Heart right ventricle (tissue), 16 donors: ENCODE measurements around the gene HOXA2. TPM values are rescaled to one million over a fixed set of nuclear protein-coding genes. Genes with fewer than 3 reads are reported as not detected.

Experiments used
- ATAC-seq, 8 donors: fragments of 200-7000 bp; cut with Tn5 transposase; one replicate each; pipeline ENCODE4 v1.9.1; 2020; ENCODE audit warnings: mild to moderate bottlenecking in 8 of 8, moderate library complexity in 8 of 8, moderate number of reproducible peaks in 1 of 8
- DNase-seq, 2 donors: peaks; one replicate each; pipeline ENCODE4 v3.0.0-alpha.2; 2020
- H3K27ac ChIP-seq, 10 donors: fragments of 200-600 bp; sonication (generic) in 2 of 10; one replicate each; pipeline versions ENCODE4 v1.5.0 to v1.8.0; 2020 to 2022; ENCODE audit warnings: mild to moderate bottlenecking in 3 of 10
- H3K27me3 ChIP-seq, 7 donors: fragments of 200-600 bp; one replicate each; pipeline ENCODE4 v1.8.0; 2021 to 2022; ENCODE audit warnings: mild to moderate bottlenecking in 2 of 7
- H3K36me3 ChIP-seq, 9 donors: fragments of 200-600 bp; sonication (generic) in 1 of 9; one replicate each; pipeline versions ENCODE4 v1.5.0 to v1.8.0; 2020 to 2022; ENCODE audit warnings: mild to moderate bottlenecking in 2 of 9
- H3K4me1 ChIP-seq, 9 donors: fragments of 200-600 bp; sonication (generic) in 1 of 9; one replicate each; pipeline versions ENCODE4 v1.5.0 to v1.8.0; 2020 to 2022; ENCODE audit warnings: mild to moderate bottlenecking in 4 of 9
- H3K4me3 ChIP-seq, 10 donors: fragments of 200-600 bp; sonication (generic) in 2 of 10; one replicate each; pipeline versions ENCODE4 v1.5.0 to v1.8.0; 2020 to 2022; ENCODE audit warnings: mild to moderate bottlenecking in 7 of 10, moderate library complexity in 2 of 10
- H3K9me3 ChIP-seq, 11 donors: fragments of 200-600 bp in 10 of 11; sonication (generic) in 2 of 11; one replicate each; pipeline versions ENCODE4 v1.5.0 to v1.8.0; 2013 to 2022; ENCODE audit warnings: mild to moderate bottlenecking in 2 of 11, control low read depth in 1 of 11, moderate library complexity in 1 of 11
- CTCF ChIP-seq, 9 donors: fragments of 200-600 bp; sonication (generic) in 2 of 9; IDR thresholded peaks; one replicate each; pipeline versions ENCODE4 v1.5.0 to v1.8.0; 2021 to 2022; ENCODE audit warnings: antibody characterized with exemption in 9 of 9, mild to moderate bottlenecking in 5 of 9, moderate library complexity in 1 of 9
- WGBS, 2 donors: extraction: QIAGEN DNeasy Blood & Tissue Kit; methylation state at CpG; one replicate each; pipeline ENCODE4 v1.1.7; 2013; ENCODE audit warnings: inconsistent platforms in 1 of 2; 5-methylcytosine and 5-hydroxymethylcytosine counted together
- intact Hi-C, 10 donors: fragments of 100-400 bp; cut with DNase I; formaldehyde crosslinking; loops; one replicate each; pipeline versions ENCODE4 v1.11.1 to v1.14.2; 2022
- polyA plus RNA-seq, 2 donors: library from polyadenylated mRNA; stranded (reverse); fragments of 200-250 nt; gene quantifications; one replicate each; pipeline ENCODE4 v1.2.3, GENCODE V29; 2013
- total RNA-seq, 10 donors: library from RNA; stranded (reverse); fragmentation: NEBNext Ultra II Directional in 3 of 10; extraction: Animal tissue kit (Norgen Biotek cat#: 25700) in 3 of 10; gene quantifications; one replicate each; pipeline versions ENCODE4 v1.2.1 to v1.2.4, GENCODE V29; 2021 to 2023
- donor health status: Arrhythmogenic right ventricular cardiomyopathy.
- donor health status: ischemic (EF 13 %, LVEDD 7.1; RV severe dilation, severe dysfunction).
- donor health status: healthy with polysubstance abuse.
- donor health status: DM: no; HTN: yes; CAD: no.
- donor health status: DM: no; HTN: no; CAD: no.
- donor health status: ischemic (EF 25% LVEDD 6.9; RV normal size, moderate dysfunction).
- donor health status: ischemic (EF 25% LVEDD 5.7; RV mildly dilated, moderate dysfunction).
- donor health status: healthy.
- donor health status: DM: yes; HTN: yes; CAD: no.
- donor health status: Ischemic cardiomyopathy.
- donor health status: ischemic (EF 35%, LVEDD 5.7; RV mildly dilated, moderate dysfunction).
- donor health status: nonischemic (EF 11% LVEDD 7.7; RV severe dilation, severe dysfunction).
- donor health status: DM: yes; HTN: yes; CAD: no.
- donor health status: PGD.
- donor health status: ischemic (EF 29% LVEDD 5.4; RV normal size, mild dysfunction).
- donor health status: nonischemic (EF 23%, LVEDD 6.1; RV moderate dilation, normal function).

Gene HOXA2
- total and polyA plus RNA-seq, 12 donors, result 0.10 to 0.23 (median 0.19) TPM; not detected in 8

DNA sequence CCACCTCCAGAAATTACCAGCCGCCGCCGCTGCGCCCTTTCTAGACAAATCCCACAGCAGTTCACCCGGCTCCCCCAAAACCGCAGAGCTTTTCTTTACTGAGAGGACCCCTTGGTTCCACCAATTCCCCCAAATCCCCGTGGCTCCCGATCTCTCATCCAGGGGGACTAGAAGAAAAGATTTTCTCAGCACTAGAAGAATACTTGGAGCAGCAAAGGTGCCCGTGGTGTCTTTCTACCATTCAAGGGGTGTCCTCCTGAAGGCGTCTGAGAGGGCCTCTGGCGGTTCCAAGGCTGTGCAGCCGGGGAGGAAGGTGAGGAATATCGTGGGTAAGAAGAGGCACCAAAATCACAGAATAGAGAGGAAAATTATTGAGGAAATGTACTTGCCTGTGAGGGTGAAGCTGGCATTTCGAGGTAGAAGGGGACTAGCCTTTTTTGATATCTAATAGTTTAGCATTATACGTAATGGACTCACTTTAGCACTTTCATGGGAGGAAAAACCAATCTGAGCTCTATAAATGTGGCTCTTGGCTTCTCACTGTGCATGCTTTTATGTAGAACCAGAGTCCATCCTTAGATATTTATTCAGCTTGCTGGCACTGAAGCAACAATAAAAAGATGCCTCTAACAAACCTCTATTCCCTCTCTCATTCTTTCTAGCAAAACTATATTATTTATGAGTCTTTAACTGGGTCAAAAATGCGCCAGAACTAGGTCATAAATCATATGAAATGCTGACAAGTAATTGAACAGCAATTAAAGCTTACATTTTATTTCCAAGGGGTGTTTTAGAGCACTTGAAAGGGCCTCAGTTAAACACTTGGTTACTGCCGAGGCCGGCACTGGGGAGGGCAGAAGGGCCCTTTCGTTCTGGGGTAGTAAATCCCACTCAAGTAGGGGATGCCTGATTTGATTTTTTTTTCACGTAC is 13.8 kb upstream of the HOXA2 start:
- peaks cover 18 to 97% (median 96%) of the 10 kb centered on the region in 7 donors for H3K27me3 ChIP-seq
- H3K4me3 ChIP-seq, result peak overlapping the region in 5 of 10 donors; percentile 11 to 42 (median 21)
- intact Hi-C loops, result no loop called here
- H3K9me3 ChIP-seq, result no peaks in the 10 kb centered on the region
- peaks cover 0 to 17% (median 4%) of the 10 kb centered on the region in 9 donors for H3K4me1 ChIP-seq
- WGBS, 2 donors, result 14 to 25% methylated on average over 20 of the region's 20 CpGs
- ATAC-seq (no peak), DNase-seq (no peak)
- H3K27ac ChIP-seq, result peak overlapping the region in 4 of 10 donors; percentile 28 to 82 (median 64)
- no peaks in the 10 kb centered on the region for H3K36me3 ChIP-seq
- no peak for TF ChIP-seq CTCF (IDR thresholded peaks at IDR 0.05)

- Histone ChIP-seq H3K27ac (peak overlapping the region in 5 of 10 donors; percentile 11 to 82 (median 64)), H3K36me3 (no peaks in the 10 kb centered on the region), H3K27me3 (peaks cover 18 to 99% (median 98%) of the 10 kb centered on the region in 7 donors), H3K4me3 (peak overlapping the region in 7 of 10 donors; percentile 4 to 42 (median 15)), H3K9me3 (no peaks in the 10 kb centered on the region), H3K4me1 (peaks cover 0 to 22% (median 6%) of the 10 kb centered on the region in 9 donors)
- DNase-seq (no peak), ATAC-seq (no peak)
- intact Hi-C loops, result no loop called here
- 6 to 13% methylated on average over 45 of the region's 45 CpGs for WGBS, 2 donors
- TF ChIP-seq CTCF (IDR thresholded peaks at IDR 0.05), result no peak
Measured at GRCh38 chr7:27115221-27116026, 12.9 kb upstream of the HOXA2 start.

GRCh38 chr7:27114881-27115220 is 12.4 kb upstream of the HOXA2 start:
- no peak for ATAC-seq
- Histone ChIP-seq H3K9me3 (no peaks in the 10 kb centered on the region), H3K4me1 (peaks cover 0 to 24% (median 6%) of the 10 kb centered on the region in 9 donors), H3K27me3 (peaks cover 18 to 99% (median 98%) of the 10 kb centered on the region in 7 donors), H3K4me3 (peak overlapping the region in 4 of 10 donors; percentile 15 to 42 (median 28)), H3K27ac (peak overlapping the region in 3 of 10 donors; percentile 11 to 82 (median 64)), H3K36me3 (no peaks in the 10 kb centered on the region)
- intact Hi-C loops, result no loop called here
- 11 to 19% methylated on average over 6 of the region's 6 CpGs for whole genome bisulfite sequencing, 2 donors
- no peak for DNase-seq
- TF ChIP-seq CTCF (IDR thresholded peaks at IDR 0.05), result no peak
